ENCODE data around the gene ARSK.
"Not testable (repeated sequence)": the region's sequence is repeated elsewhere in the genome, so short reads cannot be mapped to it uniquely, and the experiment has no call there.

Gene ARSK

DNA sequence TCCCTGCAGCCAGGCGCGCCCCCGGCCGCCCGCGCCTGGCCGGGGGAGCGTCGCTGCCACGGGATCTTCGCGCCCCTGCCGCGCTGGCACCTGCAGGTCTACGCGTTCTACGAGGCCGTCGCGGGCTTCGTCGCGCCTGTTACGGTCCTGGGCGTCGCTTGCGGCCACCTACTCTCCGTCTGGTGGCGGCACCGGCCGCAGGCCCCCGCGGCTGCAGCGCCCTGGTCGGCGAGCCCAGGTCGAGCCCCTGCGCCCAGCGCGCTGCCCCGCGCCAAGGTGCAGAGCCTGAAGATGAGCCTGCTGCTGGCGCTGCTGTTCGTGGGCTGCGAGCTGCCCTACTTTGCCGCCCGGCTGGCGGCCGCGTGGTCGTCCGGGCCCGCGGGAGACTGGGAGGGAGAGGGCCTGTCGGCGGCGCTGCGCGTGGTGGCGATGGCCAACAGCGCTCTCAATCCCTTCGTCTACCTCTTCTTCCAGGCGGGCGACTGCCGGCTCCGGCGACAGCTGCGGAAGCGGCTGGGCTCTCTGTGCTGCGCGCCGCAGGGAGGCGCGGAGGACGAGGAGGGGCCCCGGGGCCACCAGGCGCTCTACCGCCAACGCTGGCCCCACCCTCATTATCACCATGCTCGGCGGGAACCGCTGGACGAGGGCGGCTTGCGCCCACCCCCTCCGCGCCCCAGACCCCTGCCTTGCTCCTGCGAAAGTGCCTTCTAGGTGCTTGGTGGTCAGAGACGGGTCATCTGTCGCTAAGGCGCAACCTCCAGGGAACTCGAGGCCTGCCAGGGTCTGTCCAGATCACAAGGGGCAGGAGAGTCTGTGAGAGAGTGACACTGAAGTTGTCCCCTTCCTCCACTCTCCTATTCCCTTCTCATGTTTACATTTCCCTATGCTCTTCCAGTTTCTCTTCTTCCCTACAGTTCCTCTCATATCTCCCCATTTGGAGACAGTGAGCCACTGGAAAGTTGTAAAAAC is 66.3 kb downstream of the ARSK start:
- peak overlapping the region; percentile 70 for H3K4me3 Mint-ChIP-seq
- peaks cover 29% of the 10 kb centered on the region for H3K4me1 Mint-ChIP-seq
- H3K27me3 Mint-ChIP-seq: no peaks in the 10 kb centered on the region
- peak; percentile 67 for ATAC-seq
- peak overlapping the region; percentile 77 for H3K27ac Mint-ChIP-seq
- DNase-seq: peak; percentile 60
- no peaks in the 10 kb centered on the region for H3K9me3 Mint-ChIP-seq
- no peaks in the 10 kb centered on the region for H3K36me3 Mint-ChIP-seq (ENCODE audit: low read depth)

DNA sequence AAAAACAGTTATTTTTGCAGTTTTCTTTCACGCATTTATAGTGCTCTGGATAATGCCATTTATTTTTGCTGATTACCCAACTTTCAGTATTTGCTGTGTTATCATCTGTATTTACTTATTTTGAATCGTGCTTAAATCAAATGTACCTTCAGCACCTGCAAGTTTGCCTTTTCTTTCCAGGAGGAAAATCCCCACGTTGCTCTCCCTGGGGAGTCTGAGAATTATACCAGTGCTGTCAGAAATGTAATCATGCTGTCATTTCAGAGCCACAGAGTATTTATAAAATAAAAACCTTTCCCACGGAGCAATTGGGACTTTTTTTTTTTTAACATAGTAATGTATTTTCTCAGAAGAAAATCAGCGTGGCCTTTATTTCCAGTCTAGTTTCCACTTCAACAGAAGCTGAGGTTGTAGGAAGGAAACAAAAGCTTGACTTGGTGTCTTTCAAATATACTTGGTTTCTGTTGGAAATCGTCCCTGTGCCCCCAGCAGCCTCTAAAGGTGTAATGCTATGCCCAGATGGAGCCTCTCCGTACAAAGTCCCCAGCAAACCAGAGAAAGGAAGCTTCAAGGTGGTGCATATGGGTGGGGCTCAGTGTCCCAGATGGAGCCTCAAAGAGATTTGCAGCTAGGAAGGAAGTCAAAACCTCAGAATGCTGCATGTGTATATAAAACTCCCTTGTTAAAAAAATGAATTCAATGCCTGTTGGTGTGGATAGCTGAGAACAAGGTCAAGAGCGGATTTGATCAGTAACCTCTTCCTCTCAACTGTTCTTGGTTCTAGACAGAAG is 67.1 kb downstream of the ARSK start:
- ATAC-seq: no peak
- Mint-ChIP-seq H3K4me1 (peaks cover 29% of the 10 kb centered on the region), H3K27me3 (no peaks in the 10 kb centered on the region), H3K36me3 (ENCODE audit: low read depth) (no peaks in the 10 kb centered on the region), H3K4me3 (peak overlapping the region; percentile 70), H3K27ac (peak overlapping the region; percentile 77), H3K9me3 (no peaks in the 10 kb centered on the region)
- DNase-seq: no peak

DNA sequence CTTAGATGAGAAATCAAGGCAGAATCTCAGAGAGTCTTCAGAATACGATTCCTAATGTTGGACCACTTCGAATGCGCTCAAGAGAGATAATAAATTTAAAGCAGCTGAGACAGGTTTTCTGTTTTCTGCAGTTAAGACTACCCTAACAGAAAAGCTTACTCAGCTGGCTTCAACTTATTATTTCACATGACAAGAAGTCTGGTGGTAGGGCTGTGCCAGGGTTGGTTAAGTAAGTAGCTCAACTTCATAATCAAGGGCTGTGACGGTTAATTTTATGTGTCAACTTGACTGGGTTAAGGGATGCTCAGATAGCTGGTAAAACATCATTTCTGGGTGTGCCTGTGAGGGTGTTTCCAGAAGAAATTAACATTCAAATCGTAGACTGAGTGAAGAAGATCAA is 68.8 kb downstream of the ARSK start:
- no peak for ATAC-seq
- peaks cover 27% of the 10 kb centered on the region for H3K4me1 Mint-ChIP-seq
- H3K27ac Mint-ChIP-seq: no peak overlapping the region
- H3K36me3 Mint-ChIP-seq (ENCODE audit: low read depth): no peaks in the 10 kb centered on the region
- H3K4me3 Mint-ChIP-seq: no peak overlapping the region
- no peaks in the 10 kb centered on the region for H3K9me3 Mint-ChIP-seq
- DNase-seq: no peak
- H3K27me3 Mint-ChIP-seq: no peaks in the 10 kb centered on the region

DNA sequence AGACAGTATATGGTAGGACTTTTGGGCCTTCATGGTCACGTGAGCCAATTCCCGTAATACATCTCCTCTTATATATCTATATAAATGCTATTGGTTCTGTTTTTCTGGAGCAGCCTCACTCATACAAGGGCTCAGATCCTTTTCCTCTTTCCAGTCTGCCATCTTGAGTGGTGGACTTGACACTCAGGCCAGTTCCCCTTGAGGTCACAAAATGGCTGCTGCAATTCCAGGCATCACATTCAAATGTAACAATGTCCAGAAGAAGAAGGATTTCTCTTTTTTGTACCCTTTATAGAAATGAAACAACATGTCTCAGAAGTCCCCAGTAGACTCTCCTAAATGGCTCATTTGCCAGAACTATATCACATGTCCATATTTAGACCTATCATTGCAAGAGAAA is 69.5 kb downstream of the ARSK start:
- ATAC-seq (no peak), DNase-seq (no peak)
- H3K36me3 Mint-ChIP-seq (ENCODE audit: low read depth): no peaks in the 10 kb centered on the region
- H3K27ac Mint-ChIP-seq: no peak overlapping the region
- H3K4me1 Mint-ChIP-seq: peaks cover 21% of the 10 kb centered on the region
- no peak overlapping the region for H3K4me3 Mint-ChIP-seq
- H3K9me3 Mint-ChIP-seq: no peaks in the 10 kb centered on the region
- H3K27me3 Mint-ChIP-seq: no peaks in the 10 kb centered on the region

DNA sequence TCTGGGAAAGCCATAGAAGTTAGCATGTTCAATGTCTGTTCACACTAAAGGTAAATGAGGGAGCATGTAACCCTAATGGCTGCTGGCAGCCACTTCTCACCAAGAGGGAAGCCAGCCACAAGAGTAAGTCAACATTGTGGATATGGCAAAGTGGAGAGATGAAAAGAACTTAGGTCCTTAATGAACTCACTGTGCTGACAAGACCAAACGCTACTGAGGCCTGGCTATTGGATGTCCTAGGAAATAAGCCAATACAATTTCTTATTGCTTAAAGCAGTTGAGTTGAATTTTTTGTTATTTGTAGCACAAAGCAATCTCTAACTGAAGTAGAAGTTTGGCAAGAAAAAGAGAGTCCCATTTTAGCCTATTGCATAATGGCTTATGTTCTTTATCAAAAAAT is 71.8 kb downstream of the ARSK start:
- Mint-ChIP-seq H3K4me3 (no peak overlapping the region), H3K36me3 (ENCODE audit: low read depth) (no peaks in the 10 kb centered on the region), H3K9me3 (peaks cover 8% of the 10 kb centered on the region), H3K27ac (no peak overlapping the region), H3K4me1 (peaks cover 18% of the 10 kb centered on the region), H3K27me3 (no peaks in the 10 kb centered on the region)
- no peak for DNase-seq
- no peak for ATAC-seq

DNA sequence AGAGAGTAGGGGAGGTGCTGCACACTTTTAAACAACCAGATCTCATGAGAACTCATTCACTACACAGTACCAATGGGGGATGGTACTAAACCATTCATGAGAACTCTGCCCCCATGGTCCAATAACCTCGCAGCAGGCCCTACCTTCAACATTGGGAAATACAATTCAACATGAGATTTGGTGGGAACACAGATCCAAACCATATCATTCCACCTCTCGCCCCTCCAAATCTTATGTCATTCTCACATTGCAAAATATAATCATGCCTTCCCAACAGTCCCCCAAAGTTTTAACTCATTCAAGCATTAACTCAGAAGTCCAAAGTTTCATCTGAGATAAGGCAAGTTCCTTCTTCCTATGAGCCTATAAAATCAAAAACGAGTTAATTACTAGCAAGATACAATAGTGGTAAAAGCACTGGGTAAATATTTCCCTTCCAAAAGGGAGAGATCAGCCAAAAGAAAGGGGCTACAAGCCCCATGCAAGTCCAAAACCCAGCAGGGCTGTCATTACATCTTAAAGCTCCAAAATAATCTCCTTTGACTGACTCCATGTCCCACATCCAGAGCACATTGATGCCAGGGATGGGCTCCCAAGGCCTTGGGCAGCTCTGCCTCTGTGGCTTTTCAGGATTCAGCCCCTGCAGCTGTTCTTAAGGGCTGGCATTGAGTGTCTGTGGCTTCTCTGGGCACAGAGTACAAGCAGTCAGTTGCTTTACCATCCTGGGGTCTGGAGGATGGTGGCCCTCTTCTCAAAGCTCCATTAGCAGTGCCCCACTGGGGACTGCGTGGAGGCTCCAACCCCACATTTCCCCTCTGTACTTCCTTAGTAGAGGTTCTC is 73.3 kb downstream of the ARSK start:
- DNase-seq (no peak), ATAC-seq (no peak)
- peaks cover 20% of the 10 kb centered on the region for H3K4me1 Mint-ChIP-seq
- H3K36me3 Mint-ChIP-seq (ENCODE audit: low read depth): peaks cover 4% of the 10 kb centered on the region
- H3K4me3 Mint-ChIP-seq: no peak overlapping the region
- no peaks in the 10 kb centered on the region for H3K27me3 Mint-ChIP-seq
- H3K9me3 Mint-ChIP-seq: peaks cover 21% of the 10 kb centered on the region
- H3K27ac Mint-ChIP-seq: no peak overlapping the region

DNA sequence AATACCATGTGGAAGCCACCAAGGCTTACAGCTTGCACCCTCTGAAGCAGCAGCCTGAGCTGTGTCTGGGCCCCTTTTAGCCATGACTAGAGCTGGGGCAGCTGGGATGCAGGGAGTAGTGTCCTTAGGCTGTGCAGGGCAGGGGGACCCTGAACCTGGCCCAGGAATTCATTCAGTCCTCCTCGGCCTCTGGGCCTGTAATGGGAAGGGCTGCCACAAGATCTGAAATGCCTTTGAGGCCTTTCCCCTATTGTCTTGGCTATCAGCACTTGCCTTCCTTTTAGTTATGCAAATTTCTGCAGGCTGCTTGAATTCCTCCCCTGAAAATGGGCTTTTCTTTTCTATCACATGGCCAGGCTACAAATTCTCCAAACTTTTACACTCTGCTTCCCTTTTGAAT is 74.0 kb downstream of the ARSK start:
- Mint-ChIP-seq H3K27ac (no peak overlapping the region), H3K4me3 (no peak overlapping the region), H3K9me3 (peaks cover 21% of the 10 kb centered on the region), H3K27me3 (no peaks in the 10 kb centered on the region), H3K36me3 (ENCODE audit: low read depth) (peaks cover 4% of the 10 kb centered on the region), H3K4me1 (peaks cover 20% of the 10 kb centered on the region)
- ATAC-seq: no peak
- DNase-seq: no peak

DNA sequence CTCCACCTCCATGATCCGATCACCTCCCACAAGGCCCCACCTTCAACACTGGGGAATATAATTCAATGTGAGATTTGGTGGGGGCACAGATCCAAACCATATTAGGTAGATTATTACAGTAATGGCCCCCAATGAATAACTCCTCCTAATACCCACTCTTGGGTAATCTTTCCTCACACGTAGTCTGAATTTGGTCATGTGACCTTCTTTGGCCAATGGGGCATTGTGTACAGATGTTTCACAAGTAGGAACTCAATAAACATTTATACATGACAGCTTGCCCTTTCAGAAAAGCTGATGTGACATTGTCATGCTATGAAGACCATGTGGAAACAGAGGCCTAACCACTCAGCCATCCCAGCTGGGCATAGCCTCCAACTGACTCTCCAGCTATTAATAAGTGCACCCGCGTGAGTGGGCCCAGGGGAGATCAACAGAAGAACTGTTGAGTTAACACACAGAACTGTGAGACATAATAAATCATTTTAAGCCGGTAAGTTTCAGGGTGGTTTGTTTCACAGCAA is 75.6 kb downstream of the ARSK start:
- Mint-ChIP-seq H3K36me3 (ENCODE audit: low read depth) (peaks cover 4% of the 10 kb centered on the region), H3K27me3 (no peaks in the 10 kb centered on the region), H3K27ac (no peak overlapping the region), H3K9me3 (peaks cover 21% of the 10 kb centered on the region), H3K4me1 (peaks cover 20% of the 10 kb centered on the region), H3K4me3 (no peak overlapping the region)
- no peak for ATAC-seq
- no peak for DNase-seq

DNA sequence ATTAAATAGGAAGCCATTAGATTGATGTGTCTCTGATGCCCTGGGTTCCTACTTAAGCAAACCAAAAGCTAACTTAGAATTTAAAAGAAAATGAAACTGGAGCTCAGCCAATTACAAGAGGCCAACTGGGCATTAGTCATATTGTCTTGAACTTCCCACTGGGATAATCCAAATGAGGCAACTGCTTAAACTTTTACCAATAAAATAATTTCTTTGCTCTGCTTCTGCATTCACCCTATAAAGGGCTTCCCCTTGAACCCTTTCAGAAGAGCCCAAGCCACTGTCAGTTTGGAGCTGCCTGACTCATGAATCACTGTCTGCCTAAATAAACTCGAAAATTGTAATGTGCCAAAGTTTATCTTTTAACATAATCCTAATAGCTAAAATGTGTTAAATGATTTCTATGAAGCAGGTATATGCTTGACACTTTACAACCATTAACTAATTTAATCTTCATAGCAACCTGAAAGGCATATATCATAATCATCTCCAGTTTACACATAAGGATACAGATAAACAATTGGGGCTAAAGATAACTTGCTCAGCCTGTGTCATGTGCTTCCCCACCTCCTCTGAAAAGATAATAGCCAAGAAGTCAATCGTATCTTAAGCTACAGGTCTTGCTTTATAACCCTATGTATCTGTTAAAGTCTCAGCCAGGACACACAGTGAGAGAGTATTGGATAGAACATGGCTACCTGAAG is 76.5 kb downstream of the ARSK start:
- DNase-seq: no peak
- Mint-ChIP-seq H3K4me3 (peak overlapping the region; percentile 46), H3K4me1 (peaks cover 20% of the 10 kb centered on the region), H3K27ac (peak overlapping the region; percentile 96), H3K9me3 (peaks cover 21% of the 10 kb centered on the region), H3K27me3 (no peaks in the 10 kb centered on the region), H3K36me3 (ENCODE audit: low read depth) (peaks cover 4% of the 10 kb centered on the region)
- ATAC-seq: no peak

DNA sequence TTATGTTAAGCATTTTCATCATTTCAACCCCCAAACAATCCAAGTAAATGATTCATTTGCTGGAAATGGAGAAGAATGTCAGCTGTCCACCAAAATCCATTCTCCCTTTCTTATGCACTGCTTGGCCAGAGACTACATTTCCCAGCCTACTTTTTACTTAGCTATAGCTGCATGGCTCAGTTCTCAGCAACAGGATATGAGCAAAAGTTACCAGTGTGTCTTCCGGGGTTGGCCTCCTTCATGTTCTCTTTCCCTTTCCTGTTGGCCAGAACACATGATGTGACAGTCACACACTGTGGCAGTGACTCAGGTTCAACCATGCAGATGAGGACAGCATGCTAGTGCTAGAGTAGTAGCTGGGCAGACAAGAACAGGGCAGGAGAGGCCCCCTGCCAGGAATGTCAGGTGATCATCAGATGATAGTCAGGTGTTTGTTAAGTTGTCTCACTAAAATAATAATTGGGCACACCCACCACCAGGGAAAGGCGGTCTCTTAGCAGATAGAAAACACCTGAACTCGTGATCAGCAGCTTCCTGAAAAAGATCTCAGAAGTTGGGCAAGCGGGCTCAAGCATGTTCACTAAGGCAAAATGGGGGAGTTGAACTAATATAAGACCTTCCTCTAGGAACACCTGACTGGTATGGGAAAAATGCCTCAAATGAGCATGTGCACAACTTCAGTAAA is 77.2 kb downstream of the ARSK start:
- ATAC-seq (peak; percentile 100), DNase-seq (peak; percentile 60)
- H3K36me3 Mint-ChIP-seq (ENCODE audit: low read depth): peaks cover 4% of the 10 kb centered on the region
- peaks cover 20% of the 10 kb centered on the region for H3K4me1 Mint-ChIP-seq
- peak overlapping the region; percentile 96 for H3K27ac Mint-ChIP-seq
- no peaks in the 10 kb centered on the region for H3K27me3 Mint-ChIP-seq
- peaks cover 21% of the 10 kb centered on the region for H3K9me3 Mint-ChIP-seq
- peak overlapping the region; percentile 46 for H3K4me3 Mint-ChIP-seq

DNA sequence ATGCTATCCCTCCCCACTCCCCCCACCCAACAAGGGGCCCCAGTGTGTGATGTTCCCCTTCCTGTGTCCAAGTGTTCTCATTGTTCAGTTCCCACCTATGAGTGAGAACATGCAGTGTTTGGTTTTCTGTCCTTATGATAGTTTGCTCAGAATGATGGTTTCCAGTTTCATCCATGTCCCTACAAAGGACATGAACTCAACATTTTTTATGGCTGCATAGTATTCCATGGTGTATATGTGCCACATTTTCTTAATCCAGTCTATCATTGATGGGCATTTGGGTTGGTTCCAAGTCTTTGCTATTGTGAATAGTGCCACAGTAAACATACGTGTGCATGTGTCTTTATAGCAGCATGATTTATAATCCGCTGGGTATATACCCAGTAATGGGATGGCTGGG is 78.0 kb downstream of the ARSK start:
- DNase-seq; H3K27ac Mint-ChIP-seq; ATAC-seq; H3K36me3 Mint-ChIP-seq (ENCODE audit: low read depth); H3K4me3 Mint-ChIP-seq; H3K27me3 Mint-ChIP-seq: not testable (repeated sequence)
- Mint-ChIP-seq H3K4me1 (peaks cover 20% of the 10 kb centered on the region), H3K9me3 (peaks cover 21% of the 10 kb centered on the region)

DNA sequence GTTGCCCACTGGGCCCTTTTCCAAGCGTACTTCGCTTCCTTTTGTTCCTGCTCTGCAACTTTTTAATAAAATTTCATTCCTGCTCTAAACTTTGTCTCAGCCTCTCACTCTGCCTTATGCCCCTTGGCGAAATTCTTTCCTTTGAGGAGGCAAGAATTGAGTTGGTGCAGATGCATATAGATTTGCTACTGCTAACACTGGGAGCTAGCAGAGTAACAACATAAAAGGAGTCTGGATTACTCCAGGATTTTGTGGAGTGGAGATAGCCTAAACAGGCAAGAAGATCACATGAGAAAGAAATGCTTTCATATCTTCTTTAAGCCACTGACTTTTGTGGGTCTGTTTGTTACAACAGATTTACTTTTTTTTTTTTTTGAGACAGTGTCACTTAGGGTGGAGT is 78.8 kb downstream of the ARSK start:
- Mint-ChIP-seq H3K27ac (no peak overlapping the region), H3K36me3 (ENCODE audit: low read depth) (peaks cover 4% of the 10 kb centered on the region), H3K27me3 (no peaks in the 10 kb centered on the region), H3K4me3 (no peak overlapping the region), H3K4me1 (peaks cover 20% of the 10 kb centered on the region), H3K9me3 (peaks cover 21% of the 10 kb centered on the region)
- ATAC-seq: no peak
- no peak for DNase-seq

DNA sequence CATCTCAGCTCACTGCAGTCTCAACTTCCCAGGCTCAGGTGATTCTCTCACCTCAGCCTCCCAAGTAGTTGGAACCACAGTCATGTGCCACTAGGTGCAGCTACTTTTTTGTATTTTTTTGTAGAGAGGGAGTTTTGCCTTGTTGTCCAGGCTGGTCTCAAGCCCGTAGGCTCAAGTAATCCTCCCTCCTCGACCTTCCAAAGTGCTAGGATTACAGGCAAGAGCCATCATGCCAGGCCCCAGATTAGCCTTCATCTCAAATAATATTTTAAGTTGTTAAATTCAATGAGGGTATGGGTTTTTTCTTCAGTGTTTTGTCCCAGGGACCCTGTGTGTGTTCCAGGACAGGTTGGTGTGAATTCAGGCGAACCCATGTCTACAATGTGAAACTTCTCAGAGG is 79.2 kb downstream of the ARSK start:
- no peak overlapping the region for H3K27ac Mint-ChIP-seq
- no peak for ATAC-seq
- H3K9me3 Mint-ChIP-seq: peaks cover 21% of the 10 kb centered on the region
- H3K4me1 Mint-ChIP-seq: peaks cover 20% of the 10 kb centered on the region
- H3K4me3 Mint-ChIP-seq: no peak overlapping the region
- peaks cover 4% of the 10 kb centered on the region for H3K36me3 Mint-ChIP-seq (ENCODE audit: low read depth)
- no peaks in the 10 kb centered on the region for H3K27me3 Mint-ChIP-seq
- no peak for DNase-seq

Measured in activated naive CD8-positive, alpha-beta T cell treated with anti-CD3 and anti-CD28 coated beads, Interleukin-2, amount 50 U/mL, for 24 hours (primary cell).